Mammary epithelial cell (primary cell): ENCODE data around the gene SLC7A6OS.

Experiments used
- CTCF ChIP-seq, 2 donors: IDR thresholded peaks in 1 of 2; conservative IDR thresholded peaks in 1 of 2; 2 replicates each; pipeline ENCODE4 v1.5.1; 2011 to 2012; ENCODE audit warnings: inconsistent platforms in 2 of 2, low read length in 2 of 2, mild to moderate bottlenecking in 2 of 2, control low read depth in 1 of 2, low read depth in 1 of 2; ENCODE audit not compliant: insufficient read depth in 1 of 2; ENCODE audit errors: extremely low read depth in 1 of 2
- EZH2 ChIP-seq: IDR thresholded peaks from 2 replicates; pipeline ENCODE4 v1.6.1; 2012; ENCODE audit warnings: low read length, inconsistent platforms, borderline replicate concordance

- TF ChIP-seq CTCF (conservative IDR thresholded peaks at IDR 0.05 in 1 of 2, IDR thresholded peaks at IDR 0.05 in 1 of 2; ENCODE audit: extremely low read depth in 1 of 2, insufficient read depth in 1 of 2, low read depth in 1 of 2, low read length in 2 of 2) (no peak), EZH2 (no peak)
These were observed 28.7 kb downstream of the SLC7A6OS start for GRCh38 chr16:68282064-68282452.
